HepG2 (cell line): ENCODE data around the gene ARMH1.

Source experiments
- CBX2 ChIP-seq, 2 experiments: fragments of 200-600 bp in 1 of 2; sonication (generic); formaldehyde crosslinking in 1 of 2; IDR thresholded peaks; 2 replicates each; pipeline versions ENCODE4 v1.7.0 to v1.8.1; 2018 to 2022; ENCODE audit warnings: low read depth in 2 of 2, low read length in 1 of 2, mild to moderate bottlenecking in 1 of 2, missing genetic modification reagents in 1 of 2
- CTCF ChIP-seq: sonication (generic); formaldehyde crosslinking; IDR thresholded peaks from 2 replicates; pipeline ENCODE4 v1.5.0; 2020; ENCODE audit warnings: mild to moderate bottlenecking, missing genetic modification reagents, moderate library complexity
- EHMT2 ChIP-seq: fragments of 200-600 bp; sonication (generic); IDR thresholded peaks from 2 replicates; pipeline ENCODE4 v1.7.0; 2017; ENCODE audit warnings: antibody characterized with exemption, low read depth, low read length, borderline replicate concordance
- GABPB1 ChIP-seq: IDR thresholded peaks from 2 replicates; pipeline ENCODE4 v1.6.1; 2016; ENCODE audit warnings: mild to moderate bottlenecking, missing genetic modification reagents, moderate library complexity, missing compliant biosample characterization
- HMGXB4 ChIP-seq, 2 experiments: sonication (generic) in 1 of 2; formaldehyde crosslinking in 1 of 2; IDR thresholded peaks; 2 replicates each; pipeline versions ENCODE4 v1.4.0 to v1.6.1; 2018 to 2020; ENCODE audit warnings: missing genetic modification reagents in 2 of 2, borderline replicate concordance in 1 of 2, low read depth in 1 of 2, mild to moderate bottlenecking in 1 of 2, missing biosample characterization in 1 of 2
- HOMEZ ChIP-seq: IDR thresholded peaks from 2 replicates; pipeline ENCODE4 v1.6.1; 2016; ENCODE audit warnings: low read depth
- HOXA9 ChIP-seq: sonication (generic); formaldehyde crosslinking; IDR thresholded peaks from 2 replicates; pipeline ENCODE4 v1.8.1; 2022; ENCODE audit warnings: missing genetic modification reagents, mild to moderate bottlenecking, moderate library complexity, borderline replicate concordance
- NFIC ChIP-seq: IDR thresholded peaks from 2 replicates; pipeline ENCODE4 v1.6.1; 2012; ENCODE audit warnings: mild to moderate bottlenecking, low read length, inconsistent platforms
- POGZ ChIP-seq: sonication (generic); formaldehyde crosslinking; IDR thresholded peaks from 2 replicates; pipeline ENCODE4 v1.4.0; 2020; ENCODE audit warnings: mild to moderate bottlenecking, missing genetic modification reagents
- RCOR2 ChIP-seq: IDR thresholded peaks from 2 replicates; pipeline ENCODE4 v1.6.1; 2016; ENCODE audit warnings: missing biosample characterization, missing genetic modification reagents
- ZFP91 ChIP-seq: sonication (generic); formaldehyde crosslinking; IDR thresholded peaks from 2 replicates; pipeline ENCODE4 v1.9.0; 2022; ENCODE audit warnings: missing genetic modification reagents, mild to moderate bottlenecking, borderline replicate concordance
- ZFYVE20 ChIP-seq: sonication (generic); formaldehyde crosslinking; IDR thresholded peaks from 2 replicates; pipeline ENCODE4 v1.8.0; 2023; ENCODE audit warnings: low read depth, mild to moderate bottlenecking, moderate library complexity, missing genetic modification reagents, borderline replicate concordance
- ZNF660 ChIP-seq: sonication (generic); formaldehyde crosslinking; IDR thresholded peaks from 2 replicates; pipeline ENCODE4 v1.5.1; 2020; ENCODE audit warnings: mild to moderate bottlenecking, low read depth, missing genetic modification reagents, borderline replicate concordance

- TF ChIP-seq HMGXB4 (CRISPR knock-in tag; IDR thresholded peaks at IDR 0.05; ENCODE audit: borderline replicate concordance in 1 of 2, low read depth in 1 of 2): no peak
- TF ChIP-seq ZFP91 (CRISPR knock-in tag): no peak
- TF ChIP-seq ZNF660 (CRISPR knock-in tag): no peak
- TF ChIP-seq HOMEZ (CRISPR knock-in tag): no peak
- no peak for TF ChIP-seq ZFYVE20 (CRISPR knock-in tag)
- no peak for TF ChIP-seq CTCF (CRISPR knock-in tag)
- no peak for TF ChIP-seq EHMT2
- no peak for TF ChIP-seq HOXA9 (CRISPR knock-in tag)
- TF ChIP-seq RCOR2 (CRISPR knock-in tag): no peak
- no peak for TF ChIP-seq NFIC
- no peak for TF ChIP-seq GABPB1 (CRISPR knock-in tag)
- no peak for TF ChIP-seq POGZ (CRISPR knock-in tag)
- no peak for TF ChIP-seq CBX2 (IDR thresholded peaks at IDR 0.05; ENCODE audit: low read depth, low read length)
- TF ChIP-seq CBX2 (CRISPR knock-in tag; IDR thresholded peaks at IDR 0.05; ENCODE audit: low read depth): no peak
Measured at GRCh38 chr1:44646261-44647110, 28.0 kb upstream of the ARMH1 start.
